ENCODE measurements around the gene RERGL.
"Not testable (repeated sequence)": the region's sequence is repeated elsewhere in the genome, so short reads cannot be mapped to it uniquely, and the experiment has no call there.

RERGL gene, protein sequence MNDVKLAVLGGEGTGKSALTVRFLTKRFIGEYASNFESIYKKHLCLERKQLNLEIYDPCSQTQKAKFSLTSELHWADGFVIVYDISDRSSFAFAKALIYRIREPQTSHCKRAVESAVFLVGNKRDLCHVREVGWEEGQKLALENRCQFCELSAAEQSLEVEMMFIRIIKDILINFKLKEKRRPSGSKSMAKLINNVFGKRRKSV

DNA sequence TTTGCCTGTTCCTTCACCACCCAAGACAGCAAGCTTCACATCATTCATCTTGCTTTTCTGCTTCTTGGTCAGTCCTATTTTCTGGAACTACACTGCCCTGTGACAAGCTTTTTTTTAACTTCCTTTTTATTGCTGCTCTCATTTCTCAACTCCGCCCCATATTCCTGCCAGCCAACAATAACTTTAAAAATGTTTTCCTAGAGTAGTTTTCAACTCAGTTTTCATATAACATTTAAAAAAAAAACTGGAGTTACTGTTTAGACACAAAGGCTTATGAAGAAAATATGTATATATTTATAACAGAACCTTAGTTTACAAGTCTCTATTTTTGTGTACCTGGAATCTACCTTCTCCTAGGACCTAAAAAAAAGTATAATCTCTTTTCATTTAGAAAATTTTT lies at the start of gene RERGL:
Gene RERGL, minus strand, starts transcription at position 101 of the 400 bp plus-strand sequence. Its CDS starts 53 bp downstream, at position 48.
- DNase-seq (ENCODE audit: low read depth in 2 of 2): no peak

DNA sequence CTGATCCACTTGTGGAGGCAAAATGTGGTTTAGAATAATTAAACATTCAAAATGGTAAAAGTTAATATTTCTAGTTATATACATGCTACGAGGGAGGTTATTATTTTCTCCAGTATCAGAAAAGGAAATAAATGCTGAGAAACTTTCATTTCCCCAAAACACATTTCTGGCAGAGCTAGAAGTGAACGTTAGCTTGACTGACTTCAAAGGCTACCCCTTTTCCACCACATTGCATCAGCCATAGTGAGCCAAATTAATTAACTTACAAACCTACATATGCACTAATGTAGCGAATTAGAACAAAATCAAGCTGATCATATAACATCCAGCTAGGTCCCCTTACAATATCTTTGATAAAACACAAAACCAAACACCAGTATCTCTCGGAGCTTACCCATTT lies 49.3 kb upstream of the RERGL start:
- no peak for DNase-seq (ENCODE audit: low read depth in 2 of 2)

DNA sequence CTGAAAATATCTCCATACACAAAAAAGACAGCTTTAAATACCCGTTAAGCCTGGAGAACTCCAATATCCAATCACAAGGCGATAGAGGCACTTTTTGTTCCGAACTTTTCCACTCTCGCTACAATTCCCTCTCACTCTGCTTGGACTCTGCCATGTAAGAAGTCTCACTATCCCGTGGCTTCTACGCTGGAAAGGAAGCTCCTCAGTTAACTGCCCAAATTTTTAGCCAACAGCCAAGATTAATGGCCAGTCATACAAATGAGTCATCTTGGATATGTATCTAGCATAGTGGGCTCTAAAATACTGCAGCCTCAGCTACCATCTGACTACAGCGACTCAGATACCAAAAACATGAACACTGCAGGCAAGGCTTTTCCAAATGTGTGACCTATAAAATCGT lies 45.5 kb upstream of the RERGL start:
- DNase-seq (ENCODE audit: low read depth in 2 of 2): no peak

DNA sequence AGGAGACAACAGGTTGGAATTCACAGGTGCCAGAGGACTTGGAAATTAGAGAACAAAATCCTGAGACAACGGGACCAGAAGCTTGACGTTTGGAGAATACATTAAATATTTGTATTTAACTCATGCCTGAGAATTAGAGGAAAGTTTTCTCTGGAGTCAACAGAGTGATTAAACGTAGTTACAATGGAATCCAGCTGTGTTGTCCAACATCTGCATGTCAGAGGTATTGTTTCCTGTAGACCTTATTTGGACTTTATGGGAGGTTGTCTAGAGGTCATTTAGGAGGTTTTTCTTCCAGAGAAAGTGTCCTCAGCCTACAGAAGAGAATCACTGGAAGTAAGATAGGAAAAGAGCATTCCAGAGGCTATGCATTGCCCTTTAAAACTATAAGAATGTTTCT lies 45.1 kb upstream of the RERGL start:
- DNase-seq (ENCODE audit: low read depth in 2 of 2): no peak

DNA sequence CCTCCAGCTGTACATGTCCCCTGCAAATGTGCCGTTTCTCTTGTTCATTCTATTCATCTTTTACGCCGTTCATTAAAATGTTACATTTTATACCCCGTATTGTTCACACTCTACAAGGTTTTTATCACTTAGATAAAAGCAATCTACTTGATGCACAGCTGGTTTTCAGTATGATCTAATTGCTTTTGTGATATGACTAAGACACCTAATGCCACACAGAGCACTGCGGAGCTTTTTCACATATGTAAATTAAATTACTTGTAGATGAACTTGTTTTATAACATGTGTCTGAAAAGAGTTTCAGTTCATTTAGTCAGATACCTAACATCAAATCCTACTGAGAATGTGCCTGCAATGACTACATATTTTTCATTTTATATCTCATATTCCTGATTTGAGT lies 40.9 kb upstream of the RERGL start:
- DNase-seq (ENCODE audit: low read depth in 2 of 2): no peak

DNA sequence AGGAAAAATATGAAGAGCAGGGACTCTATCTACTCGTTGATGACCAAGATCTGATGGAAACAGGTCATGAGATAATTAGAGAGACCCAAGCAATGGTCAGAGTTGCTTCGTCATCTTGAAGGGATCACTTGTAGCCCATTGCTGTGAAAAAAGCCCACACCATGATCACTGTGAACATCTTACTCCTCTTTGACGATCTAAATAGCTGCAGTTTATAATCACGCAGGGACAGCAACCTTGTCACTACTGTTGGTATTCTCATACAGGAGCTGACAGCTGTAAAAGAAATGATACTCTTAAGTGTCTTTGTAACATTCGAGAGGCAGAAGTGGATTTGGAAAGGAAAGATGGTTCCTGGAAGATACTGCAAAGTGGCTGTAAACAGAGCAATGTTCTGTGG lies 33.7 kb upstream of the RERGL start:
- no peak for DNase-seq (ENCODE audit: low read depth in 2 of 2)

DNA sequence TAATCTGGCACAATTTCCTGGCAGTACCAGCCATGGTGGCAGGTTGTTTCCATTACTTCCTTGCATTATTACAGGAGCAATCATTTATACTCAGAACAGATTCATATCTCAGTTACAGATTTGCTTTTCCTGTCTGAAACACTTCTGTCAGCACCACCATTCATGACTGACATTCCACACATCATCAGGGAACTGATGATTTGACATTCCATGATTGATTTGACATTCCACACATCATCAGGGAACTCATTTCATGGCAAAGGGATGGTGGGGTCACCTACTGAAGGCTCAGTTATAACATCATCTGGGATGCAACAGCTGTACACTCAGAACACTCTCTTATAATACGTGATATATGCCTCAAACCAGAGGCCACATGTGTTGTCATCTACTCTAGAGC lies 30.9 kb upstream of the RERGL start:
- DNase-seq (ENCODE audit: low read depth in 2 of 2): no peak

DNA sequence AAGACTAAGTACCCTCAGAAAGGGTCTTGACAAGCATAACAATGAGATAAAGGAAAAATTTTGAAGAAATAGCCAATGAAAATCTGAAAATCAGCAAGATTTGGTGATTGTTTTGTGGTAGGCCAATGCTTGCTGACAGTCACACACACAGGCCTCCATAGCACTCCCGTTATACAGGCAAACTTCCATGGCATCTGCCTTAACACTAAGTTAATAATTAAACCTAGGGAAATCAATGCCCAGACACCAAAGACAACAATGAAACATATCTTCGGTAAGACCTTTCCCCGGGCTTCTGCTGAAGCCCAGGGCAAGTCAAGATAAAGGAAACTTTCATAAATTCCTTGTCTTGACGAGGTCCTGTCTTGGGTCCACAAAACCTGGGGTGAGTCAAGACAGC lies 18.6 kb upstream of the RERGL start:
- no peak for DNase-seq (ENCODE audit: low read depth in 2 of 2)

DNA sequence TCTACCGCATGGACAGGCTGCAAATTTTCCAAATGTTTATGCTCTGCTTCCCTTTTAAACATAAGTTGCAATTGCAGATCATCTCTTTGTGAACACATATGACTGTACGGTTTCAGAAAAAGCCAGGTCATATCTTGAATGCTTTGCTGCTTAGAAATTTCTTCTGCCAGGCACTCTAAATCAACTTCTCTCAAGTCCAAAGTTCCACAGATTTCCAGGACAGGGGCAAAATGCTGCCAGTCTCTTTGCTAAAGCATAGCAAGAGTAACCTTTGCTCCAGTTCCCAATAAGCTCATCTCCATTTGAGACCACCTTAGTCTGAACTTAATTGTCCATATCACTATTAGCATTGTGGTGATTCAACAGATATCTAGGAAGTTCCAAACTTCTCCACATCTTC lies 13.6 kb upstream of the RERGL start:
- no peak for DNase-seq (ENCODE audit: low read depth in 2 of 2)

DNA sequence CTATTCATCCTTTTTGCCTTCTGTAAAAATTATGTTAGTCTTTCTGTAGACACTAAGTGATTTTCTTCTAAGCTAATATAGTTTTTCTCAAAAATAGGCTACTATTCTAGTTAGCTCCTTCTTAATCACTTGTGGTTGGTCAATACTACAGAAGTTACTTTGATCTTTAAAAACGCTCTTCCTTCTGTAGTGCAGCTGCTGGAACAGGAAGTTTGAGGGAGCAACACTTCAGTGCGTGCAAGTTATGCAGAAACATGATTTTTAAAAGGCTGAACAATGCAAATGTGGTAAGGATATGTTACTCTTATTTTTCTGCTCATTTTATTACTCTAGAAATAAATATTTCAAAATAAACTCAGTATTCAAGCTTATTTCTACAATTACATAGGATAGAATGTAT lies 11.1 kb upstream of the RERGL start:
- DNase-seq (ENCODE audit: low read depth in 2 of 2): no peak

DNA sequence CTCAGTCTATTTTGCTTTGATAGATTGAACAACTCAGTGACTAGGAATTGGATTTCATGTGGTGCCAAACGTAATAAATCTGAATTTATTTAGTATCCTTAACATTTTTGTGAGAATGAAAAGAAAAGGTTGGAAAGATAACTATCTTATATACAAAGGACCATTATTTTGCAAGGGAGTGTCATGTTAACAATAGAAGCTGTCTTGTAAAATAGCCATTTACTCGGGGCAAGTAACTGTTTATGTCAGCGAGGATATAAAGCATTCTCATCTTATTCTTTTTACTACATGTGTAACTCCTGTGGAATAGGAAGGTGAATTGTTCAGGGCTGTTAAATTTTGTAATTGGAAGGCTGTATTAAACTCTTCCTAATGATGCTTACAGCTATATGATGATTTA lies 5.9 kb downstream of the RERGL start:
- no peak for DNase-seq (ENCODE audit: low read depth in 2 of 2)

DNA sequence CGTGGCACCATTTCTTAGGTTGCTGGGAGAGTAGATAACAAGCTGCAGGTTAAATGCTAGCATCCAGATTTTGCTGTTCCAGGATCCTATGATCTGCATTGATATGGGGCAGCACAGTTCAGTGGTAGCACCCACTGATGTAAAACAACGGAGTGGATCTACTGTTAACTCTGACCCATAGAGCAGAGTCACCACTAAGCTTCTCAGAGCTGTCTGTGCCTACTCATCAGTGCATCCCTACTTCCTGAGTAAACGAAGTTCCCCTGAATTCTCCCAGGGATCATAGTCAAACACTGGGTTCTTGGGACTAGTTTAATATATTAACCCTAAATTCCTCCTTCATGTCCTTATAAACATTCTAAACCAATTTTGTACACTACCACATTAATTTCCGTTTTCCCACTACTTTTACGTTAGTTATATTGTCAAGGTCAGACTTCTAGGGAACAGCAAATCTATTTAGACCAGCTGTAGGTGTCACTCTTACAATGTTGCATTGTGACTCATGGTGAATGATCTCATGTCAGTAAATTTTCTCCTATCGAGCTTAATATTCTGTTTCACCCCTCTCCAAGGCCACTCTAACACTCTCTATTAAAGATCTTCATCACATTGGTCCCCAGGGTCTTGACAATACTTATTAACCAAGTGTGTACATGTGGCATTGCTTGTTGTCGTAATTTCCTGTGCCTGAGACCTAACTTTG lies 10.3 kb downstream of the RERGL start:
- DNase-seq (ENCODE audit: low read depth in 2 of 2): no peak

DNA sequence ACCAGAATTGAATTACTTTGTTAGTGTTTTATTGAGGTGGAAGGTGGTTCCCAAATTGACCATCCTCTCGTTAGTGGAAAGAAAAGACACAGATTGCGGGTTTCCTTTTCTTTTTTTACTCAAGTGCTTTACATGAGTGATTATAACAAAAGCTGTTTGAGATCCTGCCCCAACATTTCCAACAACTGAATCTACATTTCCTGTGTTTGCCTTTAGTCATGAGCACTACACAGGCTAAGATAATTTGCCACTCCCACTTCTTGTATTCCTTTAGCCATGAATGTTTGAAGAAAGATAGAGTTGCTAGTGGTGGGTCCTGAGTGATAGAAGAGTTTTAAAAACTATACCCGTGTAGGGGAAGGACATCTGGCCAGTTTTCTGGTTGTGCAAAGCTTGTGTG lies 16.0 kb downstream of the RERGL start:
- no peak for DNase-seq (ENCODE audit: low read depth in 2 of 2)

DNA sequence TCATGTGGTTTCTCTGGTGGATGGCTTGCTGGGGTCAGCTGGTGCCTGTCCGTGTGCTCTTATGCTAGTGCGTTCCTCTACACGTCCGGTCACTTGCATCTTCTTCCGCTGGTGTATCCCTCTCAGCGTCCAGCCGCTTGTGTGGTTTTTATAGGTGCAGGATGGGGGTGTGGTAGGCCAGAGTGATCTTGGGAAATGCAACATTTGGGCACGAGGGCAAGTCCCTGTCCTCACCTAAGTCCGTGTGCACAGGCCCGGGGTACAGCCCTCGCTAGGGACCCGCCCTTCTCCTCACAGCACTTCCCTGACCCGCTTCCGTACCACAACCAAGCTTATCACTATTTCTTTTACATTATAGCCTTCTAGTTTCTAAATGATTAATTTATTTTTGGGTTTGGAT lies 17.3 kb downstream of the RERGL start:
- no peak for DNase-seq (ENCODE audit: low read depth in 2 of 2)

DNA sequence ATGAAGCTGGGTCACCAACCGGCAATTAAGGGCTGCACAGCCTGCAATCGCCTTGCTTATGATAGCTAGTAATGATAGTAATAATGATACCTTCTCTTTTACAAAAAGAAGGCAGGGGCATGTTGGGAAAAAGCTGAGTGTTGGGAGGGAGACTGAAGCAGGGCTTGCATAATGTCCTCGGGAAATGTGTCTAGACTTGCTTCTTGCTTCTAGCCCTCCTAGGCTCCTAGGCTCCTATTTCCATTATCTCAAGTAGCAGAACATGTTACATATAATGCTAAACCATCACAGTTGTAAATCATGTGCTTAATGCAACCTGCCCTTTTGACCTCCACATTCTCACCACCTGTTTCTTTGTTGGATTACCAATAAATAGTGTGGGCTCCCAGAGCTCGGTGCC lies 18.7 kb downstream of the RERGL start:
- no peak for DNase-seq (ENCODE audit: low read depth in 2 of 2)

DNA sequence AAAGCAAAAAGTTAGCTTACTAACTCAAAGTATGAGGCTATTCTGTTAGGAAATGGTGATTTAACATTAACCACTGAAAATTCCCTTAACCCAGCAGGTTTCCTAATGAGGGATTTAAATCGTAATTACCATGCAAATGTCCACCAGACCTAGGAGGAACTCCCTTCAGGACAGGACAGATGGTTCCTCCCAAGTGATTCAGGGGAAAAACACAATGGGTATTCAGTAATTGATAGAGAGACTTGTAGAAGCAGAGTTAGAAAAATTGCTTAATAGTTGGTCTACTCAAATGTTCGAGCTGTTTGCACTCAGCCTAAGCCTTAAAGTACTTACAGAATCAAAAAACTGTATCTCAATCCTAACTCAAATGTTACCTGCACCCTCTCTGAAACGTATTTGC lies 21.6 kb downstream of the RERGL start:
- no peak for DNase-seq (ENCODE audit: low read depth in 2 of 2)

DNA sequence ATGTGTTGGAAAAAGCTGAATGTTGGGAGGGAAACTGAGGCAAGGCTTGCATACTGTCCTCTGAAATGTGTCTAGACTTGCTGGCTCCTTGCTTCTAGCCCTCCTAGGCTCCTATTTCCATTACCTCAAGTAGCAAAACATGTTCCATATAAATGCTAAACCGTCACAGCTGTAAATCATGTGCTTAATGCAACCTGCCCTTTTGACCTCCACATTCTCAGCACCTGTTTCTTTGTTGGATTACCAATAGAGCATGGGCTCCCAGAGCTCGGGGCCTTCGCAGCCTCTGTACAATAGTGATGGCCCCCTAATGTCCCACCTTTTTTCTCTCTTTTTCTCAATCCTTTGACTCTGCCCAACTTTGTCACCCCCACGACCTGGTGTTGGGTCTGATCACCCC lies 23.3 kb downstream of the RERGL start:
- no peak for DNase-seq (ENCODE audit: low read depth in 2 of 2)

DNA sequence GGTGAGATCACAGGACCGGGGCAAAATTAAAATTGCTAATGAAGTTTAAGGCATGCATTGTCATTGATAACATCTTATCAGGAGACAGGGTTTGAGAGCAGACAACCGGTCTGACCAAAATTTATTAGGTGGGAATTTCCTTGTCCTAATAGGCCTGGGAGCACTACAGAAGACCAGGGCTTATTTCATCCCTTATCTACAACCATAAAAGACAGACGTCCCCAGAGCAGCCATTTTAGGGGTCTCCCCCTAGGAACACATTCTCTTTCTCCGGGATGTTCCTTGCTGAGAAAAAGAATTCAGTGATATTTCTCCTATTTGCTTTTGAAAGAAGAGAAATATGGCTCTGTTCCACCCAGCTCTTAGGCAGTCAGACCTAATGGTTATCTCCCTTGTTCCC lies 27.1 kb downstream of the RERGL start:
- DNase-seq (ENCODE audit: low read depth in 2 of 2): not testable (repeated sequence)

DNA sequence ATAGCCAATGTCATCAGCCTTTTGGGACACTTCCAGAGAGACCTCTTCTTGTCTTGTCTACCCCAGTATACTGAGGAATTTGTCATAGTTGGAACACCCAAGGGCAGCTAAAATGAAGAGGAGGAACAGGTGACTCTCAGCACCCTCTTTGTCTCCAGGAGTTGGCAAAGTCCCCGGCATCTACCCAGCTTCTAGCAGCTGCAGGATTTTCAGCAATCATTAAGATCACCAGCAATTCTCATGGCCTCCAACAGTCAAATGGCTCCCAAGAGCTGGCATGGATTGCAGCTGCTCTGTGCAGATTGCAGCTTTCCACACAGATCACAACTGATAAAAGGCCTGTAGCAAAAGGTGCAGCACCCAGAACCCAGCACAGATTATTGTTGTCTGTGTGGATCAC lies 32.9 kb downstream of the RERGL start:
- no peak for DNase-seq (ENCODE audit: low read depth in 2 of 2)

DNA sequence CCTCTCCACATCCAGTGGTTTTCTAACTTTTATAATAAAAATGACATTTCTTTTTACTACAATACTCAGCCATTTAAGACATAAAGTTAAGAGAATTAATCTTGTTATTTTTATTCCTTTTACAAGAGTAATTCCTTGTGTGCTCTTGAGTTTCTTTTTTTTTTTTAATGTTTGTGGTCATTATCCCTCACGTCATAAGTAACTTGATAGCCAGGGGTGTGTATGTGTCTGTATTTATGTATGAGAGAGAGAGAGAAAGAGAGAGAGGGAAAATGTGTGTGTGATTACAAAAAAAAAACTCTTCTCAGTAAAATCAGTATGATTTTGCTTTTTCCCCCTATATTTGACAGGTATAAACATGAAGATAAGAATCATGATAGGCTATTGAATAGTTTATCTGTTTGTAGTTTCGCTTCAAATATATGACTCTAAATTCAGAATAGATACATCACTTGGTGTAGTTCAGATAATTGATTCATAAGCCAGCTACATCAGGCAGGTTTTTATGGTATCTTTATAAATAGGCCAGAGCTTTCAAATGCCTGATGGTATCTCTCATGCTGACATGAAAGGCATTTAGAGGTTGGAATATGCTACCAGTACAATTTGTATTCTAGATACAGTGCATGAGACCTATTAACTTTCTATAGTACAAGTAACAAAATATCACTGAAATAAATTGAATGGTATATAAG lies 34.9 kb downstream of the RERGL start:
- no peak for DNase-seq (ENCODE audit: low read depth in 2 of 2)

DNA sequence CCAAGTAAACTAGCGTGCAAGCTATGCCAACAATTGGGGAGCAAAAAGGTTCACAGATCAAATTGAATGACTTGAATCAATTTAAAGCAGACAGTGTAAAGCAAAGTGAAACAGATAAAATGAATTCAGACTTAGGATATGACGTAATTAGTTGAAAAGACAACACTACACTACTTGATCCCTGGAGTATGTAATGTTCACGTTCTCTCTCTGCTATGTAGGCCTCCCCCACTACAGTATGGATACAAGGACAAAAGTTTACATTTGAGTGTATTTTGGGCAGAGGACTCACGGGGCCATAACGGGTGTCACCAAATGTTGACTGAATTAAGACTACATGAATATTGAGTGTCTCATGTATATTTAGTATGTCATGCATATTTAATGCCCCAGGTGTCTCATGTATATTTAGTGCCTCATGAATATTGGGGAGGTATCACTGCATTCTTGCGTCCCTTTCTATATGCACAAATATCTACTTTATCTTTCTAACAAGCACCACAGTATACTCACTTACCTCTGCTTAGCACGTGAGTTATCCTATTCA lies 44.5 kb downstream of the RERGL start:
- DNase-seq (ENCODE audit: low read depth in 2 of 2): no peak

DNA sequence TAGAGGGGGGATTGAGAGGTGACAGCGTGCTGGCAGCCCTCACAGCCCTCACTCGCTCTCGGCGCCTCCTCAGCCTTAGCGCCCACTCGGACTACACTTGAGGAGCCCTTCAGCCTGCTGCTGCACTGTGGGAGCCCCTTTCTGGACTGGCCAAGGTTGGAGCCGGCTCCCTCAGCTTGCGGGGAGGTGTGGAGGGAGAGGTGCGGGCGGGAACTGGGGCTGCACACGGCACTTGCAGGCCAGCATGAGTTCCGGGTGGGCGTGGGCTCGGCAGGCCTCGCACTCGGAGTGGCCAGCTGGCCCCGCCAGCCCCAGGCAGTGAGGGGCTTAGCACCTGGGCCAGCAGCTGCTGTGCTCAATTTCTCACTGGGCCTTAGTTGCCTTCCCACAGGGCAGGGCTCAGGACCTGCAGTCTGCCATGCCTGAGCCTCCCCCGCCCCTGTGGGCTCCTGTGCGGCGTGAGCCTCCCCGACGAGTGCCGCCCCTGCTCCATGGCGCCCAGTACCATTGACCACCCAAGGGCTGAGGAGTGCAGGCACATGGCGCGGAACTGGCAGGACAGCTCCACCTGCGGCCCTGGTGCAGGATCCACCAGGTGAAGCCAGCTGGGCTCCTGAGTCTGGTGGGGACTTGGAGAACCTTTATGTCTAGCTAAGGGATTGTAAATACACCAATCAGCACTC lies 49.8 kb downstream of the RERGL start:
- DNase-seq (ENCODE audit: low read depth in 2 of 2): not testable (repeated sequence)
